ENCODE data around the gene FAM117A. TPM values are rescaled to one million over a fixed set of nuclear protein-coding genes. Genes with fewer than 3 reads are reported as not detected.

Gene FAM117A
- total RNA-seq, 2 experiments from 2014 or later, result 31.6 to 44.9 TPM

- H3K27me3 Mint-ChIP-seq, result no peaks in the 10 kb centered on the region
- peaks cover 31% of the 10 kb centered on the region for H3K36me3 Mint-ChIP-seq
- CTCF ChIA-PET, result interaction anchor here (3.3 to 4.9 kb wide), 2 partner anchors 12 to 17 kb away, joined by 17 to 42 read pairs; partner anchors contain the start of gene FAM117A
- H3K4me1 Mint-ChIP-seq, result peaks cover 89% of the 10 kb centered on the region
- DNase-seq (no peak), ATAC-seq (no peak)
- H3K4me3 Mint-ChIP-seq, result peak overlapping the region; percentile 69
- peak overlapping the region; percentile 94 for H3K27ac Mint-ChIP-seq
- no peaks in the 10 kb centered on the region for H3K9me3 Mint-ChIP-seq (ENCODE audit: low read depth)
Observed at GRCh38 chr17:49745175-49746139, 18.5 kb downstream of the FAM117A start.

- H3K27me3 Mint-ChIP-seq, result no peaks in the 10 kb centered on the region
- no peaks in the 10 kb centered on the region for H3K9me3 Mint-ChIP-seq (ENCODE audit: low read depth)
Observed at GRCh38 chr17:49742166-49742638, 21.7 kb downstream of the FAM117A start.

GRCh38 chr17:49741692-49742076 is 22.2 kb downstream of the FAM117A start:
- Mint-ChIP-seq H3K4me3 (peak overlapping the region; percentile 86), H3K4me1 (peaks cover 88% of the 10 kb centered on the region), H3K27me3 (no peaks in the 10 kb centered on the region), H3K9me3 (ENCODE audit: low read depth) (no peaks in the 10 kb centered on the region), H3K36me3 (peaks cover 37% of the 10 kb centered on the region), H3K27ac (peak overlapping the region; percentile 100)
- ATAC-seq, result no peak
- DNase-seq, result no peak
- CTCF ChIA-PET, result interaction anchor here (1.0 to 5.9 kb wide), 8 partner anchors 9 to 174 kb away, joined by 3 to 23 read pairs (median 4); partner anchors contain the start of gene SLC35B1

More at GRCh38 chr17:49742166-49742638, 21.7 kb downstream of the FAM117A start:
- DNase-seq (no peak), ATAC-seq (no peak)
- Mint-ChIP-seq H3K4me3 (peak overlapping the region; percentile 86), H3K27ac (peak overlapping the region; percentile 100), H3K36me3 (peaks cover 33% of the 10 kb centered on the region), H3K4me1 (peaks cover 88% of the 10 kb centered on the region)
- CTCF ChIA-PET, result interaction anchor here (1.0 to 5.9 kb wide), 8 partner anchors 9 to 171 kb away, joined by 3 to 23 read pairs (median 6); partner anchors contain the start of genes FAM117A and SLC35B1

GRCh38 chr17:49741009-49741691 is 22.8 kb downstream of the FAM117A start:
- CTCF ChIA-PET, result interaction anchor here (1.1 to 5.9 kb wide), 9 partner anchors 10 to 174 kb away, joined by 3 to 23 read pairs (median 5); partner anchors contain the start of gene SLC35B1
- H3K36me3 Mint-ChIP-seq, result peaks cover 38% of the 10 kb centered on the region
- no peaks in the 10 kb centered on the region for H3K9me3 Mint-ChIP-seq (ENCODE audit: low read depth)
- H3K27ac Mint-ChIP-seq, result peak overlapping the region; percentile 100
- peak; percentile 4 for ATAC-seq
- peaks cover 87% of the 10 kb centered on the region for H3K4me1 Mint-ChIP-seq
- DNase-seq, result no peak
- H3K27me3 Mint-ChIP-seq, result no peaks in the 10 kb centered on the region
- H3K4me3 Mint-ChIP-seq, result peak overlapping the region; percentile 86

- Mint-ChIP-seq H3K4me1 (peaks cover 75% of the 10 kb centered on the region), H3K27me3 (no peaks in the 10 kb centered on the region), H3K9me3 (ENCODE audit: low read depth) (no peaks in the 10 kb centered on the region), H3K4me3 (peak overlapping the region; percentile 86), H3K27ac (peak overlapping the region; percentile 100), H3K36me3 (peaks cover 36% of the 10 kb centered on the region)
- peak; percentile 93 for ATAC-seq
- CTCF ChIA-PET, result interaction anchor here (0.8 to 5.9 kb wide), 9 partner anchors 9 to 48 kb away, joined by 3 to 23 read pairs (median 5); partner anchors contain the start of genes FAM117A, KAT7 and SLC35B1
- DNase-seq, result peak; percentile 95
Observed at GRCh38 chr17:49739641-49740271, 24.2 kb downstream of the FAM117A start.

GRCh38 chr17:49738456-49739163 is 25.3 kb downstream of the FAM117A start:
- peaks cover 40% of the 10 kb centered on the region for H3K36me3 Mint-ChIP-seq

GRCh38 chr17:49734515-49735490 is 29.1 kb downstream of the FAM117A start:
- DNase-seq, result no peak
- Mint-ChIP-seq H3K4me3 (no peak overlapping the region), H3K9me3 (ENCODE audit: low read depth) (no peaks in the 10 kb centered on the region), H3K27ac (peak overlapping the region; percentile 26), H3K36me3 (peaks cover 53% of the 10 kb centered on the region), H3K27me3 (no peaks in the 10 kb centered on the region), H3K4me1 (peaks cover 57% of the 10 kb centered on the region)
- CTCF ChIA-PET, result no interaction called here
- ATAC-seq, result no peak

More at GRCh38 chr17:49738456-49739163, 25.3 kb downstream of the FAM117A start:
- DNase-seq, result no peak
- H3K9me3 Mint-ChIP-seq (ENCODE audit: low read depth), result no peaks in the 10 kb centered on the region
- CTCF ChIA-PET, result interaction anchor here (1.2 to 5.9 kb wide), 9 partner anchors 10 to 169 kb away, joined by 3 to 23 read pairs (median 5); partner anchors contain the start of gene SLC35B1
- no peak for ATAC-seq
- peak overlapping the region; percentile 86 for H3K4me3 Mint-ChIP-seq
- H3K27me3 Mint-ChIP-seq, result no peaks in the 10 kb centered on the region
- peaks cover 67% of the 10 kb centered on the region for H3K4me1 Mint-ChIP-seq
- H3K27ac Mint-ChIP-seq, result peak overlapping the region; percentile 100

- no peaks in the 10 kb centered on the region for H3K9me3 Mint-ChIP-seq (ENCODE audit: low read depth)
- DNase-seq, result no peak
- H3K27me3 Mint-ChIP-seq, result no peaks in the 10 kb centered on the region
- H3K36me3 Mint-ChIP-seq, result peaks cover 60% of the 10 kb centered on the region
- ATAC-seq, result no peak
- no peak overlapping the region for H3K4me3 Mint-ChIP-seq
- peaks cover 42% of the 10 kb centered on the region for H3K4me1 Mint-ChIP-seq
- H3K27ac Mint-ChIP-seq, result no peak overlapping the region
- CTCF ChIA-PET, result interaction anchor here (1.1 to 1.4 kb wide), 3 partner anchors 15 to 161 kb away, joined by 3 to 5 read pairs (median 4); partner anchors contain the start of gene SLC35B1
Observed at GRCh38 chr17:49731435-49731831, 32.5 kb downstream of the FAM117A start.

GRCh38 chr17:49730785-49731434 is 33.0 kb downstream of the FAM117A start:
- H3K27me3 Mint-ChIP-seq, result no peaks in the 10 kb centered on the region
- peaks cover 41% of the 10 kb centered on the region for H3K4me1 Mint-ChIP-seq
- ATAC-seq, result no peak
- H3K4me3 Mint-ChIP-seq, result no peak overlapping the region
- H3K36me3 Mint-ChIP-seq, result peaks cover 62% of the 10 kb centered on the region
- no peak for DNase-seq
- CTCF ChIA-PET, result interaction anchor here (1.1 to 2.5 kb wide), 4 partner anchors 15 to 161 kb away, joined by 3 to 9 read pairs (median 4); partner anchors contain the start of gene SLC35B1
- no peak overlapping the region for H3K27ac Mint-ChIP-seq
- H3K9me3 Mint-ChIP-seq (ENCODE audit: low read depth), result no peaks in the 10 kb centered on the region

- Mint-ChIP-seq H3K4me1 (peaks cover 45% of the 10 kb centered on the region), H3K4me3 (no peak overlapping the region), H3K36me3 (peaks cover 63% of the 10 kb centered on the region), H3K9me3 (ENCODE audit: low read depth) (no peaks in the 10 kb centered on the region), H3K27me3 (no peaks in the 10 kb centered on the region), H3K27ac (no peak overlapping the region)
- CTCF ChIA-PET, result interaction anchor here (1.0 to 2.5 kb wide), 3 partner anchors 15 to 173 kb away, joined by 3 to 9 read pairs (median 6); partner anchors contain the start of gene SLC35B1
- DNase-seq (no peak), ATAC-seq (no peak)
Observed at GRCh38 chr17:49730078-49730784, 33.7 kb downstream of the FAM117A start.
